Esophagus squamous epithelium (tissue), 5 donors: Measurements from ENCODE around the gene CLK4. TPM values are rescaled to one million over a fixed set of nuclear protein-coding genes. Genes with fewer than 3 reads are reported as not detected.

Experiments used
- DNase-seq: peaks from one replicate; lab custom pipeline; 2025; lab: John Stamatoyannopoulos, UW
- H3K27ac ChIP-seq, 4 donors: fragments of 200-600 bp; sonication (generic); one replicate each; pipeline ENCODE4 v1.5.1; 2016 to 2019; ENCODE audit warnings: mild to moderate bottlenecking in 1 of 4
- H3K27me3 ChIP-seq, 4 donors: fragments of 200-600 bp; sonication (generic); 1 replicate in 3 of 4; 2 replicates in 1 of 4; pipeline versions ENCODE4 v1.5.1 to v1.6.0; 2017 to 2021; ENCODE audit warnings: antibody characterized with exemption in 1 of 4
- H3K36me3 ChIP-seq, 3 donors: fragments of 200-600 bp; sonication (generic); one replicate each; pipeline ENCODE4 v1.5.1; 2016 to 2019
- H3K4me1 ChIP-seq, 3 donors: fragments of 200-600 bp; sonication (generic); one replicate each; pipeline ENCODE4 v1.5.1; 2017 to 2019
- H3K4me3 ChIP-seq, 4 donors: fragments of 200-600 bp; sonication (generic); 1 replicate in 3 of 4; 2 replicates in 1 of 4; pipeline ENCODE4 v1.5.1; 2016 to 2019; ENCODE audit warnings: mild to moderate bottlenecking in 2 of 4, moderate library complexity in 1 of 4
- H3K9me3 ChIP-seq, 3 donors: fragments of 200-600 bp; sonication (generic); one replicate each; pipeline ENCODE4 v1.5.1; 2016 to 2019
- POLR2A ChIP-seq, 4 donors: fragments of 450-650 bp; IDR thresholded peaks; one replicate each; pipeline ENCODE4 v1.6.1; 2017; ENCODE audit warnings: antibody characterized with exemption in 4 of 4, mild to moderate bottlenecking in 4 of 4, moderate library complexity in 3 of 4
- WGBS, 2 donors: methylation state at CpG; one replicate each; pipeline ENCODE4 v1.1.5; 2018; 5-methylcytosine and 5-hydroxymethylcytosine counted together
- intact Hi-C: fragments of 100-400 bp; cut with DNase I; formaldehyde crosslinking; loops from one replicate; pipeline ENCODE4 v1.15.0; 2022
- total RNA-seq, 4 donors: library from RNA; depleted of rRNA; stranded (reverse); fragments of >200 nt; gene quantifications; one replicate each; pipeline ENCODE4 v1.1.0, GENCODE V29; 2016
- TF ChIP-seq, protein P1 (sequence below), 6 experiments: fragments of 450-650 bp in 4 of 6; fragments of 200-600 bp in 2 of 6; sonication (generic) in 2 of 6; IDR thresholded peaks; one replicate each; pipeline ENCODE4 v1.5.1; 2016 to 2019; ENCODE audit warnings: antibody characterized with exemption in 6 of 6, mild to moderate bottlenecking in 4 of 6, moderate library complexity in 4 of 6
- donor health status: DM: yes; HTN: yes; CAD: no.

CLK4 gene
- total RNA-seq, 4 donors from 2014 or later: 5.2 to 38.5 (median 12.6) TPM

- no peak for DNase-seq
- intact Hi-C loops: no loop called here
- TF ChIP-seq POLR2A (IDR thresholded peaks at IDR 0.05): no peak
- TF ChIP-seq, protein P1, sequence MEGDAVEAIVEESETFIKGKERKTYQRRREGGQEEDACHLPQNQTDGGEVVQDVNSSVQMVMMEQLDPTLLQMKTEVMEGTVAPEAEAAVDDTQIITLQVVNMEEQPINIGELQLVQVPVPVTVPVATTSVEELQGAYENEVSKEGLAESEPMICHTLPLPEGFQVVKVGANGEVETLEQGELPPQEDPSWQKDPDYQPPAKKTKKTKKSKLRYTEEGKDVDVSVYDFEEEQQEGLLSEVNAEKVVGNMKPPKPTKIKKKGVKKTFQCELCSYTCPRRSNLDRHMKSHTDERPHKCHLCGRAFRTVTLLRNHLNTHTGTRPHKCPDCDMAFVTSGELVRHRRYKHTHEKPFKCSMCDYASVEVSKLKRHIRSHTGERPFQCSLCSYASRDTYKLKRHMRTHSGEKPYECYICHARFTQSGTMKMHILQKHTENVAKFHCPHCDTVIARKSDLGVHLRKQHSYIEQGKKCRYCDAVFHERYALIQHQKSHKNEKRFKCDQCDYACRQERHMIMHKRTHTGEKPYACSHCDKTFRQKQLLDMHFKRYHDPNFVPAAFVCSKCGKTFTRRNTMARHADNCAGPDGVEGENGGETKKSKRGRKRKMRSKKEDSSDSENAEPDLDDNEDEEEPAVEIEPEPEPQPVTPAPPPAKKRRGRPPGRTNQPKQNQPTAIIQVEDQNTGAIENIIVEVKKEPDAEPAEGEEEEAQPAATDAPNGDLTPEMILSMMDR (IDR thresholded peaks at IDR 0.05): no peak
- Histone ChIP-seq H3K36me3 (no peaks in the 10 kb centered on the region), H3K4me3 (no peak overlapping the region), H3K4me1 (peaks cover 0 to 4% (median 0%) of the 10 kb centered on the region in 3 donors), H3K27ac (no peak overlapping the region), H3K27me3 (peaks cover 0 to 7% (median 0%) of the 10 kb centered on the region in 4 donors), H3K9me3 (no peaks in the 10 kb centered on the region)
- 73% methylated on average over 11 to 12 of the region's 12 CpGs for WGBS, 2 donors
Observed at GRCh38 chr5:178564811-178565550, 61.9 kb downstream of the CLK4 start.

DNA sequence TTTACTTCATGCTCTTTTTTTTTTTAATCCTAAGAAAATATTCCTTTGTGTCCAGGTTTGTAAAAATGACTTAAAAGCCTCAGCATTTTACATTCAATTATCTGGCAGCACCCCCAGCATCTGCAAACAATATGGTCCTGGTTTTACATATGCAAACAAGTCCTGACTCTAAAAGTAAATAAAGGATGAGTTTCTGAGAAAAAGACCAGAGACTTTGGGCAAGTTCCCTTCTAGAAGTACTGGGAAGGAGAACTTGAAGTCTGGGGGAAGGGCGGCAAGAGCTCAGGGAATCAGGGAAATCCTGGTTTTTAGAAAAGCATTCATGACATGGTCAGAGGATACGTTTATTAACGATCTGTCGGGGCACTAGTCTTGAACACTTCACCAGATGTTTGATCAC, 62.5 kb downstream of the CLK4 start:
- 36 to 49% methylated on average over 4 of the region's 4 CpGs for WGBS, 2 donors

GRCh38 chr5:178563621-178564020, 63.2 kb downstream of the CLK4 start:
- 78 to 84% methylated on average over 8 of the region's 8 CpGs for WGBS, 2 donors
- H3K4me1 ChIP-seq: peaks cover 0 to 4% (median 0%) of the 10 kb centered on the region in 3 donors

More for the DNA sequence above, 62.5 kb downstream of the CLK4 start:
- Histone ChIP-seq H3K36me3 (no peaks in the 10 kb centered on the region), H3K27me3 (peaks cover 0 to 10% (median 0%) of the 10 kb centered on the region in 4 donors), H3K4me1 (peaks cover 0 to 4% (median 0%) of the 10 kb centered on the region in 3 donors), H3K4me3 (no peak overlapping the region), H3K9me3 (no peaks in the 10 kb centered on the region), H3K27ac (no peak overlapping the region)
- intact Hi-C loops: no loop called here
- no peak for TF ChIP-seq POLR2A (IDR thresholded peaks at IDR 0.05)
- TF ChIP-seq, protein P1 (IDR thresholded peaks at IDR 0.05): no peak
- no peak for DNase-seq

DNA sequence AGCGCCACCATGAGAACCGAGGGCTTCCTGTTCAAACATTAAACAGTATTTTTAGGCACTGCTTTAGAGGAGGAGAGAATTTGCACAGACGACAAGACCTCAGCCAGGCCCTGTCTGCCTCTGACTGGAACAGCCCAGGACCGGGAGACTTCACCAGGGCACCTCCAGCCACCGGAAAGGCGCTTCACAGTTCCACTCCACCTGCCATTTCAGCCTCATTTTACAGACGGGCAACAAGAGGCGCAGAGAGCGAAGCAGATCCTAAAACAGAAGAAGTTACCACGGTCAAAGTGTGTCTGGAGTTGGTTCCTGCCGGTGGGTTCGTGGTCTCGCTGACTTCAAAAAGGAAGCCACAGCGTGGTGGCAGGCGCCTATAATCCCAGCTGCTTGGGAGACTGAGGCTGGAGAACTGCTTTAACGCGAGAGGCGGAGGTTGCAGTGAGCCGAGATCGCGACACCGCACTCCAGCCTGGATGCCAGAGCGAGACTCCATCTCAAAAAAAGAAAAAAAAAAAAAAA, 65.0 kb downstream of the CLK4 start:
- H3K4me3 ChIP-seq: no peak overlapping the region
- no peak overlapping the region for H3K27ac ChIP-seq
- 70 to 74% methylated on average over 13 to 21 of the region's 23 CpGs for WGBS, 2 donors
- TF ChIP-seq, protein P1 (IDR thresholded peaks at IDR 0.05): no peak
- TF ChIP-seq POLR2A (IDR thresholded peaks at IDR 0.05): no peak
- intact Hi-C loops: no loop called here
- no peak for DNase-seq
- H3K27me3 ChIP-seq: peaks cover 0 to 10% (median 0%) of the 10 kb centered on the region in 4 donors
- peaks cover 0 to 4% (median 0%) of the 10 kb centered on the region in 3 donors for H3K4me1 ChIP-seq
- H3K9me3 ChIP-seq: no peaks in the 10 kb centered on the region
- no peaks in the 10 kb centered on the region for H3K36me3 ChIP-seq

More at GRCh38 chr5:178563621-178564020, 63.2 kb downstream of the CLK4 start:
- Histone ChIP-seq H3K27me3 (peaks cover 0 to 10% (median 0%) of the 10 kb centered on the region in 4 donors), H3K27ac (no peak overlapping the region), H3K36me3 (no peaks in the 10 kb centered on the region), H3K4me3 (no peak overlapping the region), H3K9me3 (no peaks in the 10 kb centered on the region)
- TF ChIP-seq POLR2A (IDR thresholded peaks at IDR 0.05): no peak
- TF ChIP-seq, protein P1 (IDR thresholded peaks at IDR 0.05): no peak
- no peak for DNase-seq
- intact Hi-C loops: no loop called here

DNA sequence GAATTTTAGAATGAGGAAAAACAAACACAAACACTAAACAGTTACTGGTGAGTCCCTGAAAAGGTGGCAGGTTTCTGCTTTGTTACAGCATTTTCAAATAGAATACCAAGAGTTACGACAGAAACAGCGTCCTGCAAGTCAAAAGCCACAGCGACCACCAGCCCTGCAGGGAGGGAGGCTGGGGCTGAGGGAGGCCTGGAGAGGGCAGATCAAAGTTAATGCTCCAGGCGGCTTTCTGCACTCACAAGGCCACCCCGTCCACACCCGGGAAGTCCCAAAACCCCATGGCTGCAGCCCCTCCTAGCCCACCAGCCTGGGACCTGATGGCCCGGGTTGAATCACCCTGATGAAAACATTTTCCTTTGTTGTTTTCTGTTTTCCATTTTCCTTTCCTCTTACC, 65.9 kb downstream of the CLK4 start:
- Histone ChIP-seq H3K4me3 (no peak overlapping the region), H3K4me1 (peaks cover 0 to 4% (median 0%) of the 10 kb centered on the region in 3 donors), H3K36me3 (no peaks in the 10 kb centered on the region), H3K9me3 (no peaks in the 10 kb centered on the region), H3K27ac (no peak overlapping the region), H3K27me3 (peaks cover 0 to 10% (median 0%) of the 10 kb centered on the region in 4 donors)
- DNase-seq: no peak
- TF ChIP-seq, protein P1 (IDR thresholded peaks at IDR 0.05): no peak
- TF ChIP-seq POLR2A (IDR thresholded peaks at IDR 0.05): no peak
- intact Hi-C loops: no loop called here
- WGBS, 2 donors: 69 to 81% methylated on average over 7 of the region's 7 CpGs
